Hematopoietic multipotent progenitor cell treated with erythropoietin and hydrocortisone succinate and interleukin-3 and kit ligand, for 17 days (in vitro differentiated cells): ENCODE results near the gene TYSND1.
"Not testable (repeated sequence)": the region's sequence is repeated elsewhere in the genome, so short reads cannot be mapped to it uniquely, and the experiment has no call there.

ENCODE experiments used
- DNase-seq: peaks from one replicate; pipeline ENCODE4 v3.0.0-alpha.2; 2015; ENCODE audit warnings: low spot score

Gene TYSND1

GRCh38 chr10:70164163-70164562 is 17.7 kb upstream of the TYSND1 start:
- no peak for DNase-seq

- DNase-seq = no peak
Measured at GRCh38 chr10:70163448-70163847, 16.9 kb upstream of the TYSND1 start.

GRCh38 chr10:70162892-70163201 is 16.3 kb upstream of the TYSND1 start:
- no peak for DNase-seq

GRCh38 chr10:70162151-70162891 is 15.8 kb upstream of the TYSND1 start:
- no peak for DNase-seq

GRCh38 chr10:70160798-70161197 is 14.3 kb upstream of the TYSND1 start:
- DNase-seq = no peak

- not testable (repeated sequence) for DNase-seq
Measured at GRCh38 chr10:70159366-70159765, 12.9 kb upstream of the TYSND1 start.

- no peak for DNase-seq
Measured at GRCh38 chr10:70158113-70158512, 11.6 kb upstream of the TYSND1 start.

GRCh38 chr10:70155255-70155838 is 8.8 kb upstream of the TYSND1 start:
- DNase-seq = no peak

GRCh38 chr10:70148516-70148915 is 2.0 kb upstream of the TYSND1 start:
- no peak for DNase-seq

GRCh38 chr10:70147259-70147625 is 742 bp upstream of the TYSND1 start:
- DNase-seq = no peak

GRCh38 chr10:70145666-70146488 is 623 bp downstream of the TYSND1 start:
- DNase-seq = peak; percentile 52

GRCh38 chr10:70145166-70145665 is 1.3 kb downstream of the TYSND1 start:
- DNase-seq = no peak

GRCh38 chr10:70144372-70145110 is 2.0 kb downstream of the TYSND1 start:
- no peak for DNase-seq

- DNase-seq = no peak
Measured at GRCh38 chr10:70142555-70142954, 3.9 kb downstream of the TYSND1 start.

- no peak for DNase-seq
Measured at GRCh38 chr10:70140297-70140696, 6.2 kb downstream of the TYSND1 start.

GRCh38 chr10:70139997-70140250 is 6.6 kb downstream of the TYSND1 start:
- DNase-seq = no peak

- no peak for DNase-seq
Measured at GRCh38 chr10:70139151-70139996, 7.1 kb downstream of the TYSND1 start.

- no peak for DNase-seq
Measured at GRCh38 chr10:70137927-70138883, 8.3 kb downstream of the TYSND1 start.

- peak; percentile 54 for DNase-seq
Measured at GRCh38 chr10:70137135-70137534, 9.4 kb downstream of the TYSND1 start.

- no peak for DNase-seq
Measured at GRCh38 chr10:70135684-70136083, 10.8 kb downstream of the TYSND1 start.

- no peak for DNase-seq
Measured at GRCh38 chr10:70135046-70135445, 11.5 kb downstream of the TYSND1 start.
